GM21717 (cell line): Measurements from ENCODE around the gene TAF3.
"Not testable (repeated sequence)": the region's sequence is repeated elsewhere in the genome, so short reads cannot be mapped to it uniquely, and the experiment has no call there.

Experiments used
- ATAC-seq: cut with Tn5 transposase; IDR thresholded peaks from one replicate; pipeline ENCODE4 v1.9.1; 2021; ENCODE audit warnings: mild to moderate bottlenecking, moderate library complexity; ENCODE audit not compliant: unreplicated experiment

Gene TAF3, protein sequence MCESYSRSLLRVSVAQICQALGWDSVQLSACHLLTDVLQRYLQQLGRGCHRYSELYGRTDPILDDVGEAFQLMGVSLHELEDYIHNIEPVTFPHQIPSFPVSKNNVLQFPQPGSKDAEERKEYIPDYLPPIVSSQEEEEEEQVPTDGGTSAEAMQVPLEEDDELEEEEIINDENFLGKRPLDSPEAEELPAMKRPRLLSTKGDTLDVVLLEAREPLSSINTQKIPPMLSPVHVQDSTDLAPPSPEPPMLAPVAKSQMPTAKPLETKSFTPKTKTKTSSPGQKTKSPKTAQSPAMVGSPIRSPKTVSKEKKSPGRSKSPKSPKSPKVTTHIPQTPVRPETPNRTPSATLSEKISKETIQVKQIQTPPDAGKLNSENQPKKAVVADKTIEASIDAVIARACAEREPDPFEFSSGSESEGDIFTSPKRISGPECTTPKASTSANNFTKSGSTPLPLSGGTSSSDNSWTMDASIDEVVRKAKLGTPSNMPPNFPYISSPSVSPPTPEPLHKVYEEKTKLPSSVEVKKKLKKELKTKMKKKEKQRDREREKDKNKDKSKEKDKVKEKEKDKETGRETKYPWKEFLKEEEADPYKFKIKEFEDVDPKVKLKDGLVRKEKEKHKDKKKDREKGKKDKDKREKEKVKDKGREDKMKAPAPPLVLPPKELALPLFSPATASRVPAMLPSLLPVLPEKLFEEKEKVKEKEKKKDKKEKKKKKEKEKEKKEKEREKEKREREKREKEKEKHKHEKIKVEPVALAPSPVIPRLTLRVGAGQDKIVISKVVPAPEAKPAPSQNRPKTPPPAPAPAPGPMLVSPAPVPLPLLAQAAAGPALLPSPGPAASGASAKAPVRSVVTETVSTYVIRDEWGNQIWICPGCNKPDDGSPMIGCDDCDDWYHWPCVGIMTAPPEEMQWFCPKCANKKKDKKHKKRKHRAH

DNA sequence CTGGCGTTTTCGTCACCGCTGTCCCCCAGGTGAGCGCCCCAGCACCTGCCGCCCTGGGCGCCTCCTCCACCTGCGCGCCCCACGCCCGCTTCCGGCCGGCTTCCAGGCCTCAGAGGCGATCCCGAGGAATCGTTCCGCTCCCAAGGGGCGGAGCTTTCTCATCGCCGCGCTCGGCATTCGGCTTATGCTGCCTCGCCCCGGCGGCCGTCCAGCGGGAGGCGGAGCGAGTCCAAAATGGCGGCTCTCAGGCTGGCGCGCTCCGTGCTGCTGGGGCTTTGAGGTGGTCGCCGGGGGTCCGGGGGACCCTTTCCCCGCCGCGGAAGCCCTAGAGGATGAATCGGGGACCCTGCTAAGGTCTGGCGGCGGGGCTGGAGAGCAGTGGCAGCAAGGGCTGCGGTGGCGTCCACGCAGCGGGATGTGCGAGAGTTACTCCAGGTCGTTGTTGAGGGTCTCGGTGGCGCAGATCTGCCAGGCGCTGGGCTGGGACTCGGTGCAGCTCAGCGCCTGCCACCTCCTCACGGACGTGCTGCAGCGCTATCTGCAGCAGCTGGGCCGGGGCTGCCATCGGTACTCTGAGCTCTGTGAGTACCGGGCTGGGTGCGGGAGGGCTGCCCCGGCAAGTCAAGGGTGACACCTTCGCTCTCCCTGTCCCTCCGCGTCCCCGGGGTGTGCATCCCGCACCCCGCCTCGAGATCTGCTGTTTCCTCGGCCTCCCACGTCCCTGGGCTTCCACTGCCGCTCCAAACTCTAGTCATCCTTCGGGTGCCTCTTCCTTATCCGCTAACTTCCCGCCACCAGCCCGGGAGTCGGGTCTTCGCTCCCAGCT, at the start of gene TAF3:
Gene TAF3 (plus strand): TSS at position 211 of the 826 bp plus-strand sequence. CDS start 205 bp downstream, at position 416.
- ATAC-seq, result peak; percentile 89

DNA sequence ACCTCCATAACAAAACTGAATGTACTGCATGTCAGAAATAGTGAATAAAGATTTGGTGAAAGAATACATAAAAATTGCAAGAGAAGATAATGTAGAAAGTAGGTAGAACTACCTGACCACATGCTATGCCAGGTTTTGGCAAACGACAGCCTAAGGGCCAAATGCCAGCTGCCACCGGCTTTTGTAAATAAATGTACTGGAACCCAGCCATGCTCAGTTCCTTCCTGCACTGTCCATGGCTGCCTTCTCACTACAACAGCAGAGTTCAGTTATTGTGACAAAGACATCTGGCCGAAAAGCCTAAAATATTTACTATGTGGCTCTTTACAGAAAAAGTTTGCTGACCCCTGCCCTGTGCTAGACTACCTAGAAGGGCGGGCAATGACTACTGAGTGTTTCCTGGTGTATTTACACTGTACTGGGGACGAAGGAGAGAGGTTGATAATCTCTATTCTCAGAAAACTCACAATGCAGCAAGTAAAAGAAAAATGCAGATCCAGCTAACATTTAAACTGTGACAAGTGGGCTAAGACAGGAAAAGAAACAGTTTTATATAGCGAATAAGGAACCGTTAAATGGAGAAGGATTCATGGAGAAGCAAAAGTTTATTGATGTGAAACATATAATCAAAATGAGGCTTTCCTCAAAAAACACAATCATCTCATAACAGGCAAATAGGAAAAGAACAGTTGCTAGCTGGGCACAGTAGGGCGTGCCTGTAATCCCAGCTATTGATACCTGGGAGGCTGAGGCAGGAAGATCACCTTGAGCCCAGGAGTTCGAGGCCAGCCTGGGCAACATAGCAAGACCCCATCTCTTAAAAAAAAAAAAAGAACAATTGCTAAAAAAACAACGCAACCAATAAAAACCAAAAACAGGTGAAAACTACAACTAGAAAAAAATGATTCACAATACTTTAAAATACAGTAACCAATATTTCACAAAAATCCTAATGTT, 44.2 kb upstream of the TAF3 start:
- no peak for ATAC-seq

DNA sequence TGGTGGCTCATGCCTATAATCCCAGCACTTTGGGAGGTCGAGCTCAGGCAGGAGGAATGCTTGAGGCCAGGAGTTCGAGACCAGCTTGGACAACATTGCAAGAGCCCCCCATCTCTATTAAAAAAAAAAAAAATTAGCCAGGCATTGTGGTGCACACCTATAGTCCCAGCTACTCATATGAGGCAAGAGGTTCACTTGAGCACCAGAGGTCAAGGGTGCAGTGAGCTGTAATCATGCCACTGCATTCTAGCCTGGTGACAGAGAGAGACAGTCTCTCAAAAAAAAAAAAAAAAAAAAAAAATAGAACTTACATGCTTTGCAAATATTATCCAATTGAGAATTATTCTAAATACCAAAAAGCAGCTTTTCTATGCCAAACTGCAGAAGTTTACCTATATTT, 41.5 kb upstream of the TAF3 start:
- no peak for ATAC-seq

DNA sequence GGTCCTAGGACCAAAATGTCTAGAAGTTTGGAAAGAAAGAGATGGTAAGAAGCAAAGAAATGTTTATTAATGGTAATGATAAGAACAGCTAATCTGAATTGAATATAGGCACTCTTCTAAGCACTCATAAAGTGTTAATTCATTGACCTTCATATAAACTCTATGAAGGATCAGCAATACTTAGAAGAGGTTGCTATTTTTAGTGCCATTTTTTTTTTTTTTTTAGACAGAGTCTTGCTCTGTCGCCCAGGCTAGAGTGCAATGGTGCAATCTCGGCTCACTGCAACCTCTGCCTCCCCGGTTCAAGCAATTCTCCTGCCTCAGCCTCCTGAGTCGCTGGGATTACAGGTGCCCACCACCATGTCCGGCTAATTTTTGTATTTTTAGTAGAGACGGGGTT, 36.1 kb upstream of the TAF3 start:
- not testable (repeated sequence) for ATAC-seq

DNA sequence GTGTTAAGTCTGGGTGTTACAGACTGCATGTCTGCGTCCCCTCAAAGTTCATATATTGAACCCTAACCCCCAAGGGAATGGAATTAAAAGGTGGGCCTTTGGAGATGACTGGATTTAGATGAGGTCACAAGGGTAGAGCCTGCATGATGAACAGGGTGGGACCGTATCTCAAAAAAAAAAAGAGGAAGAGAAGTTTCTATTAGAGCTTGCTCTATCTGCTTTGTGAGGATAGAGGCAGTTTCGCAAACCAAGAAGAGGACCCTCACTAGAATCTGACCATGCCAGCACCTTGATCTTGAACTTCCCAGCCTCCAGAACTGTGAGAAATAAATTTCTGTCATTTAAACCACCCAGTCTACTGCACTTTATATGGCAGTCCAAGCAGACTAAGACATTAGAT, 31.9 kb upstream of the TAF3 start:
- no peak for ATAC-seq

DNA sequence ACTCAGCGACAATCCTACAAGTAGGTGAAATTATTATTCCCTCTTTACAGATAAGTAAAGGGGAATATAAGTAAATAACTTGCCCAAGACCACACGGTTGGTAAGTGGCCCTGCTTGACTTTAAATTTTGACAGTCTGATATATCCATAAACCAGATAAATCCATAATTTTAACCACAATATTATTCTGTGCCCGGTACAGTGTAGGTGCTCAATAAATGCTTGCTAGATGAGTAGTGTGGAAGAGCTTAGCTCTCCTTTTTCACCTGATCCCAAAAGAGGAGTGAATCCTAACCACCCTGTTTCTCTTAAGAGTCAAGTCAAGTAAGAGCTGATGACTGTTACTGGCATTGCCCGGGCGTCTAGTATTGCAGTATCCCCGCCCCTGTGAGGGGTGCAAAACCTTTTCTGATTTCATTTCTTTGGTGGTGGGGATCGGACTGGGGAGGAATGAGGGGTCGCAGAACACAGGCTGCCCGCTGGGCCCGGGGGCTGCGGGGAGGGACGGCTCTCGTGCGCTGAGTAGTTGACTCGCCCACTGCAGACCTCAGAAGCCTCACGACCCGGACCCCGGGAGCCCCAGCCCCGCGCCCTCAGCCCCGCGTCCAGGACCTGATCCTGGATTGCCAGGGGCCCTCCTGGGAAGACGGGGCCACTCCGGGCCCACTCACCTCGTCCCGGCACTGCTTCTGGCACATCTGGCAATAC, 31.0 kb upstream of the TAF3 start:
- ATAC-seq, result peak; percentile 11

DNA sequence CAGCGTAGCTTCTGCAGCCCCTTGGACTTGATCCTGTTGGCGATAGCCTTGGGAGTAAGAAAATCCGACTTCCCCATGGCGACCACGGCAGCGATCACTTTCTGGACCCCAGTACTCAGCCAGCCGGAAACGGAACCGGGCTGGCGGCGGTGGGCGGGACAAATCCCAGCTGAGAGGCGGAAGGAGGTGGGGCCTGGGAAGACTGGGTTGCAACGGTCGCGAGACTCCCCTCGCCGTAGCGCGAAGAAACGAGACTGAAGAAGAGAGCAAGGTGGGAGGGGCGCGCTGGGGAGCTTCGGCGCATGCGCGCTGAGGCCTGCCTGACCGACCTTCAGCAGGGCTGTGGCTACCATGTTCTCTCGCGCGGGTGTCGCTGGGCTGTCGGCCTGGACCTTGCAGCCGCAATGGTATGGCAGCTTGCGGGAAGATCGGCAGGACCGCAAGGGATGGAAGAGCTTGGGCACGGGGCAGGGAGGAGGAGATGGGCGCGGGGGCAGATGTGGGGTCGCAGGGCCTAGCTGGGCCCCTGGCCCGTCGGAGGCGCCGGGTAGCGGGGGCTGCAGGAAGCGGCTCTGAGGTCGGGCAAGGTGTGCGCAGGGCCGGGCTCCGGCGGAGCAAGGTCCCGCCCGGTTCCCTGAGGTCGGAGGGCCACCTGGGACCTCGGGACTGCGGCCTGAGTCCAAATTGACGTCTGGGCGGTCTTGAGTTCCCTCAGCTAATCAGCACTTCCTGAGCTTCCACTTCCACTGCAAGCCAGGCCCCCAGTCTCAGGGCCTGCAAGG, 30.3 kb upstream of the TAF3 start, which contains the start of the genes ATP5F1C and KIN:
Gene ATP5F1C (plus strand): TSS at position 321 of the 782 bp plus-strand sequence. CDS start 31 bp downstream, at position 352.
Gene KIN (minus strand): TSS at position 137 of the 782 bp plus-strand sequence. CDS start 60 bp downstream, at position 77.
- peak; percentile 93 for ATAC-seq

DNA sequence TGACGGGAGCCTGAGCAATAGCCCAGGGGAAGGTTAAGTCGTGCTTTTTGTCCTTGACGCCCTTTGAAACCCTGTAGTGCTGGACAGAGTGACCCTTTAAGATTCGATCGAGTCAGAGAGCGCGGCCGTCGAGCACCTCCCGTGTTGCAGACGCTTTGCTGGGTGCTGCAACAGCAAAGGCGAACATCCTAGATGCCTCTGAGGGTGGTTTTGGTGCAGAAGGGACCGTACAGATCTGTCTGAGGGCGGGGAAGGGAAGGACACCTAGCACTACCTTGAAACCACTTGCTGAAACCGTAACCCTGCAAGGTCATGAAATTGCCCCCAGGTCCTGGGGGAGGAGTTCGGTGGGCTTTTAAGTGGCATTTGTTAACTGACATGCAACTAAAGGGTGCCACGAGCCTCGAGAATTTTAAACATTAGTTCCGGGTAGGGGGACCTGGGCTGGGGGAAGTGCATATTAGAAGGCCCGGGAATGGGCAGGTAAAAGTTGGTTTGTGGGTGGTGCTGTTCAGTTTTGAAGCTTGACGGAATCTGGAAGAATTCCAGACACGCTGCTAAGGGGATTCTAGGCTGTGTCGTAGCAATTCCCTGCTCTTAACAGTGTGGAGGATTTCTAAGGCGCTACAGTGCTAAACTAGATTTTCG, 29.5 kb upstream of the TAF3 start:
- peak; percentile 19 for ATAC-seq

DNA sequence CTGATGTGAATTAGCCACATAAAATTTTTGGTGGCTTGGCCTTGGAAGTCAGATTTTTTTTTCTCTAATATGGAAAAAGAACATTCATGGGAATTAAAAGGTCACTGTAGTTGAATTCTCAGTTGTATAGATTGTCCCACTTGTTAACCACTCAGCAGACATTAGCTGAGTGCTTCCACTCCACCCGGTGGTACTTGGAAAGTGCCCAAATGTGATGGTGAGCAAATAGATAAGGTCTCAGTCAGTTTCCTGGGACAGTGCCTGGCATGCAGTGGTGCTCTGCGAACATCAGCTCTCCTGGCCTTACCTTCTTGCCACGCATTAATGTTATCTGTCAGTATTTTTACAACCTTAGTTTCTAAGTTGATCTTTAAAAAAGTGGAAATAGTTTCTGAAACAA, 28.9 kb upstream of the TAF3 start:
- ATAC-seq, result no peak

DNA sequence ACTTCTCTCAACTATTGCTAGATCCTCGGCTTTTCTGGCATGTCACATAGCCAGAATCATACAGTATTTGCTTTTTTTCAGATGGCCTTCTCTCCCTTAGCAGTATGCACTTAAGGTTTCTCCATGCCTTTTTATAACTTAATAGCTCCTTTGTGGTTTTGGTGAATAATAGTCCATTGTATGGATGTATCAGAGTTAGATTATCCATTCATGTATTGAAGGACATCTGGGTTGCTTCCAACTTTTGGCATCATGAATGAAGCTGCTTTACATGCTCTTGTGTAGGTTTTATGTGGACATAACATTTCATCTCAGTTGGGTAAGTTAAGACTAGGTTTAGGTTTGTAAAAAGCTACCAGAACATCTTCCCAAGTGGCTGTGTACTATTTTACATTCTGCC, 25.8 kb upstream of the TAF3 start:
- ATAC-seq, result no peak

DNA sequence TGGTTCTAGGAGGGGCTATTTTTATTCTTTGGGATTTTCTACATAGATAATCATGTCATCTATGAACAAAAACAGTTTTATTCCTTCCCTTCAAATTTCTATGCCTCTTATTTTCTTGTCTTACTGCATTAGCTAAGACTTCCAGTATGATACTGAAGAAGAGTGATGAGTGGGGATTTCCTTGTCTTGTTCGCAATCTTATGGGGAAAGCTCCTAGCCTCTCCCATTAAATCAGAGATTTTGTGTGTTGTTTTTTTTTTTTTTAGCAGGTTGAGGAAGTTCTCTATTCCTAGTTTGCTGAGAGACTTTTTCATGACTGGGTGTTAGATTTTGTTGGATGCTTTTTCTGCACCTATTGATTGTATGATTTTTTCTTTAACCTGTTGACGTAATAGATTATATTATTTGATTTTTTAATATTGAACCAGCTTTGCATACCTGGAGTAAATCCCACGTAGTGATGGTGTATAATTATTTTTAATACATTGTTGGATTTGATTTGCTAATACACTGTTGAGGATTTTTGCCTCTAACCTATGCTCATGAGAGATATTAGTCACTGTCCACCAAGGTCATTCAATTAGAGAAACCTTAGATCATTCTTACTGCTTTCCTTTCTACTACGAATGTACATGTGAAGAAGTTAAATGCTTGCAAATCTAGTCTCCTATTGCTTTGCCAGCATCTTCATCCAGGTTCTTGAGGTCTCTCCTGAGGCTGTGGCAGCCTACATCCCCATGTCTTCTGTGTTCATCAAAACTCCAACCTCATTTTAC, 23.9 kb upstream of the TAF3 start:
- no peak for ATAC-seq

DNA sequence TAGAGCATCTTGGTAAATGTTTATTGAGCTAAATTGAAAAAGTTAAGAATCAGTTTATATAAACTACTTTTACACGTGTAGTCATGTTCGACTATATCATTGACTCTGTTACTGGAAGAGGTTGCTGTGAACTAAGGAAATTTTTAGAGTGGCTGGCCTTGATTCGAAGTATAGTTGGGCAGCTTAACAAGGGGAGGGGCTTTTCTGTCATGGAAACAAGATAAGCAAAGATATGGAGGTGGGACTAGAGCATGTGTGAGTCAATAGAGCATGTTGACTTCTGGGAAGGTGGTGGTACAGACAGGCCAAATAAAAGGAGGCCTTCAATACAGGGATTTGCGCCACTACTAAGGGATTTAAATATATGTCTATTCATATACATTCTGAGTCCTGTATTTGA, 22.7 kb upstream of the TAF3 start:
- no peak for ATAC-seq

DNA sequence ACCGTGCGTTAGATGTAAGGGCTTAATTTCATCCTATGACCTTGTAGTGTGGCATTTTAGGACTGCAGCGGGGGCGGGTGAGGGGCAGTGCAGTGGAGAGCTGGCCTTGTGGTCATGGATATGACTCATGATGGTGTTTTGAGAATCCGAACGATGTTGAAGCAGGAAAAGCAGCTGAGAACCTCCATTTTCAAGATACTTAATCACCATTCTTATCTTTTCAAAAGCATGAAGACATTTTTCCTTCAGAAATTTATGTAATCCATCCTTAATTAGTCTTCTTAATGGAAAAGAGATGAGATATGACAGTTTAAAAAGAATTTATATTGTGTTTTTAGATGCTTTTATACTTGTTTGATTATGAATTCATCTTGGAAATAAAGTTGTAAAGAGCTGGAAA, 20.7 kb upstream of the TAF3 start:
- ATAC-seq, result no peak

DNA sequence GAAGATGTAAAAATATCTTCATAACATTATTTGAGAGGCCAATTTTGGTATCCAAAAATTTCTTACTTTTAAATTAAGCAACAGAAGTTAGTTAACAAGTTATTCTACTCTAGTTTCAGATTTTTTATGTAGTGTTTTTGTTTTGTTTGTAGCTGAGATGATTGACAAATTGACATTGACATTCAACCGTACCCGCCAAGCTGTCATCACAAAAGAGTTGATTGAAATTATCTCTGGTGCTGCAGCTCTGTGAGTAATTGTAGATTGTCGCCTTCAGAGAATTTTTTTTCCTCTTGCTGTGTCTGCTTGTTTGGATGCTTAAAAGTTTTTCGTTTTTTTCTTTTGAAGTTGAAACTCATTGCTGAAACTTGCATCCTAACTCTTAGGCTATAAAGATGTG, 15.7 kb upstream of the TAF3 start:
- no peak for ATAC-seq

DNA sequence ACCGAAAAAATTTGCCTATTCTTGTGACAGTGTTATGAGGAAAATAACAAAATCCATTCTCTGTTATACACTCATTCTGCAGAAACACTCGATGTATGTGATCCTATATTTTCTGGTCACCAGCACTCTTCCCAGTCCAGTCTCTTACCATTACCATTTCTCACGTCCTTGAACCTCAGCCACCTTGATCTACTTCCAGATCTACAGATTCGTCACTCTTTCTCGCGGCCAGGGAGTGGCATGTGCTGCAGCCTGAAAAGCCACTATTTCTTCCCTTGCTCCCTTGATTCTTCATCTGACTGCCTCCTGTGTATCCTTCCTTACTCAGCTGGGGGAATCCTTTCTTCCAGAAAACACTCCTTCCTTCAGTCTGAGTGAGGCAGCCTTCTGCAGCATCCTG, 14.1 kb upstream of the TAF3 start:
- no peak for ATAC-seq

DNA sequence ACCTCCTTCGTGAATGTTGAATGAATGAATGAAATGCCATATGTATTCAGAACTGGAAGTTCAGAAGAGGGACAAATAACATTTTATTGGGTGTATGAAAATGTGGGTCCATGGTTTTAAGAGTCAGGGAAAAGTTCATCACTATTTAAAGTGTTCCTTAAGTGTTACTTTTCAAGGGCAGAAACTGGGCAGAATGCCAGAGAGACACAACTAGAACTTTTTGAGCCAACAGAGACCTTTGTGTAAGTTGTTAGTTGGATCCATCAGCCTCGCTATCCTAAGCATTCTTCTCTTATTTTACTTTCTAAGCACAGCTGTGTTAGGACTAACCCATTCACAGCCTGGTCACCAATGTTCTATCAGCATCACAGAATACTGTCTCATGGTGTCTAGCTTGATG, 13.6 kb upstream of the TAF3 start:
- ATAC-seq, result no peak

DNA sequence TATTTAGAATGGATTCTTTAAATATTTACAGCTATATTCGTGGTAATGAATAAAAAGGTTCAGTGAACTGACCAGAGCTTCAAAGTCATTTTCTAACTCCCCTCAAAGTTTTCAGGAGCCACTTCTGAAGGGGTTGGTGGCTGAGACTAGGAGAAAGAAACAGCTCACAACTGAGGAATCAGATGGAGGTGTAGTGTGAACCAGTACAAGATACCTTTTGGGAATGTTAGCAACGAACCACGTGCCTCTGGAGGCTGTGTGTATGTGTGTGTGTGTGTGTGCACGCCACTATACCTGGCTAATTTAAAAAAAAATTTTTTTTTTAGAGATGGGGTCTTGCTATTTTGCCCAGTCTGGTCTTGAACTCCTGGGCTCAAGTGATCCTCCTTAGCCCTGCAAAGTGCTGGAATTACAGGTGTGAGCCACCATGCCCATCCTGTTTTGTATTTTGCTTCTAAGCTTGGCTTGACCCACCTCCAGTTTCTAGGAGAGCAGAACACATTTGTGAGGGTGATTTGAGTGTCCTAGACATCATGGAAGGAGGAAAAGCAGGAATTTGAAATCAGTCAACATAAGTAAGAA, 9.5 kb upstream of the TAF3 start:
- no peak for ATAC-seq
